HepG2 (cell line): ENCODE results near the gene HRC. TPM values are rescaled to one million over a fixed set of nuclear protein-coding genes. Genes with fewer than 3 reads are reported as not detected.

Experiments used
- FOXA1 ChIP-seq, 2 experiments: fragments of 450-650 bp in 1 of 2; sonication (generic) in 1 of 2; formaldehyde crosslinking in 1 of 2; IDR thresholded peaks; 2 replicates each; pipeline versions ENCODE4 v1.4.0 to v1.6.1; 2016 to 2020; ENCODE audit warnings: missing genetic modification reagents in 1 of 2
- ISX ChIP-seq: sonication (generic); formaldehyde crosslinking; conservative IDR thresholded peaks from 2 replicates; pipeline ENCODE4 v1.5.0; 2020; ENCODE audit warnings: missing genetic modification reagents
- MXD4 ChIP-seq: IDR thresholded peaks from 2 replicates; pipeline ENCODE4 v1.6.1; 2016; ENCODE audit warnings: mild to moderate bottlenecking, missing biosample characterization, missing genetic modification reagents
- NAIF1 ChIP-seq: sonication (generic); formaldehyde crosslinking; IDR thresholded peaks from 2 replicates; pipeline ENCODE4 v1.5.0; 2020; ENCODE audit warnings: mild to moderate bottlenecking, missing genetic modification reagents, borderline replicate concordance
- SNAI1 ChIP-seq: sonication (generic); formaldehyde crosslinking; IDR thresholded peaks from 2 replicates; pipeline ENCODE4 v1.5.0; 2020; ENCODE audit warnings: mild to moderate bottlenecking, missing genetic modification reagents, borderline replicate concordance
- TEAD3 ChIP-seq: optimal IDR thresholded peaks from 2 replicates; pipeline ENCODE3; 2016; ENCODE audit warnings: borderline replicate concordance
- ZBTB7B ChIP-seq: sonication (generic); formaldehyde crosslinking; IDR thresholded peaks from 2 replicates; pipeline ENCODE4 v1.4.0; 2020; ENCODE audit warnings: missing genetic modification reagents
- ZKSCAN5 ChIP-seq: sonication (generic); formaldehyde crosslinking; IDR thresholded peaks from 2 replicates; pipeline ENCODE4 v1.5.1; 2020; ENCODE audit warnings: mild to moderate bottlenecking, missing genetic modification reagents
- ZNF768 ChIP-seq: sonication (generic); formaldehyde crosslinking; IDR thresholded peaks from 2 replicates; pipeline ENCODE4 v1.4.0; 2020; ENCODE audit warnings: missing genetic modification reagents
- polyA plus RNA-seq, 8 experiments: library from polyadenylated mRNA; depleted of rRNA in 3 of 8; stranded (reverse) in 7 of 8; unstranded in 1 of 8; fragments of >200 nt; fragmentation: Illumina TruSeq in 4 of 8; extraction: Trizol in 4 of 8; gene quantifications; 2 replicates each; pipeline versions ENCODE4 v1.2.1 to v1.2.3, GENCODE V29; 2011 to 2016; ENCODE audit warnings: low read depth in 4 of 8, missing spikeins in 1 of 8, mixed read lengths in 1 of 8; ENCODE audit not compliant: insufficient read depth in 1 of 8
- total RNA-seq, 5 experiments: library from RNA; depleted of rRNA; stranded (reverse); fragments of >200 nt; fragmentation: Illumina TruSeq; extraction: Trizol; gene quantifications; 2 replicates each; pipeline ENCODE4 v1.2.3, GENCODE V29; 2016; ENCODE audit warnings: low read depth in 1 of 5
- TF ChIP-seq, protein P1 (sequence below): sonication (generic); formaldehyde crosslinking; IDR thresholded peaks from 2 replicates; pipeline ENCODE4 v1.4.0; 2020; ENCODE audit warnings: missing genetic modification reagents, borderline replicate concordance
- TF ChIP-seq, protein P2 (sequence below): sonication (generic); formaldehyde crosslinking; IDR thresholded peaks from 2 replicates; pipeline ENCODE4 v1.5.0; 2020; ENCODE audit warnings: mild to moderate bottlenecking, missing genetic modification reagents, borderline replicate concordance
- TF ChIP-seq, protein P3 (sequence below): sonication (generic); formaldehyde crosslinking; IDR thresholded peaks from 2 replicates; pipeline ENCODE4 v1.4.0; 2020; ENCODE audit warnings: missing genetic modification reagents
- TF ChIP-seq, protein P4 (sequence below): conservative IDR thresholded peaks from 2 replicates; pipeline ENCODE4 v1.6.1; 2018; ENCODE audit warnings: missing genetic modification reagents
- TF ChIP-seq, protein P5 (sequence below): sonication (generic); formaldehyde crosslinking; IDR thresholded peaks from 2 replicates; pipeline ENCODE4 v1.9.0; 2021; ENCODE audit warnings: missing genetic modification reagents, borderline replicate concordance

The HRC gene
- total and polyA plus RNA-seq, 2 of the 13 experiments (the other 11 are each of a cell fraction or from before 2014, with no cell fraction given) = 3.6 to 15.4 TPM

DNA sequence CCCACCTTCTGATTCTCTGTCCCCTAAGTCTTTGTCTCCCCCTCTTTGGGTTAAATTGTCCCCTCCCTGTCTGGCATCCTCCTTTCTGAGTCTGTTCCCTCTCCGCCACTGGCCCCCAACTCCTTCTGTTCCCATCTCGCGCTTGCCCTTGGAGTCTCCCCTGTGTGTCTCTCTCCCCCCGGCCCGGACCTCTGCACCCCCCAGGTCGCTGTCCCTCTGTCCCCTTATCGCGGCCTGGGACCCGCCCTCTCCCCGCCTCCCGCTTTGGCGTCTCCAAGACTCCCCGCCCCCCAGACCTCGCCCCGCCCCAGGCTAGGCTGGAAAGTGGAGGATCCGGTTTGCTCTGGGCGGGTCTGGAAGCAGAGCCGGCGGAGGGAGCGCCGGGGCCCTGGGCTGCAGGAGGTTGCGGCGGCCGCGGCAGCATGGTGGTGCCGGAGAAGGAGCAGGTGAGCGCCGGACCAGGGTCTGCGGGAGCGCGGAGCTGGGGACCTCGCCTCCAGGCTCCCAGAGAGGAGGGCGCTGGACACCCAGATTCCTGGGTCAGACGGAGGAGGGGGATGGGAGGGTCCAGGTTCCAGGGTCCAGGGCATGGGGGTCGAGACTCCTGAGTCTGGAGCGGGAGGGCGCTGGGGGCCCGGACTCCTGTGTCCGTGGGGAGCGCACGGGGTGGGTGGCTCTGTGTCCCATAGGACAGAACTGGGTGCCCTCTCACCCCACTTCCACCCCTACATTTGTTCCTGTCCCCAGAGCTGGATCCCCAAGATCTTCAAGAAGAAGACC lies 2.4 kb upstream of the HRC start, which contains the start of gene TRPM4 (continued):
- TF ChIP-seq, protein P1, sequence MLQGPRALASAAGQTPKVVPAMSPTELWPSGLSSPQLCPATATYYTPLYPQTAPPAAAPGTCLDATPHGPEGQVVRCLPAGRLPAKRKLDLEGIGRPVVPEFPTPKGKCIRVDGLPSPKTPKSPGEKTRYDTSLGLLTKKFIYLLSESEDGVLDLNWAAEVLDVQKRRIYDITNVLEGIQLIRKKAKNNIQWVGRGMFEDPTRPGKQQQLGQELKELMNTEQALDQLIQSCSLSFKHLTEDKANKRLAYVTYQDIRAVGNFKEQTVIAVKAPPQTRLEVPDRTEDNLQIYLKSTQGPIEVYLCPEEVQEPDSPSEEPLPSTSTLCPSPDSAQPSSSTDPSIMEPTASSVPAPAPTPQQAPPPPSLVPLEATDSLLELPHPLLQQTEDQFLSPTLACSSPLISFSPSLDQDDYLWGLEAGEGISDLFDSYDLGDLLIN (CRISPR knock-in tag) = no peak
- TF ChIP-seq, protein P2, sequence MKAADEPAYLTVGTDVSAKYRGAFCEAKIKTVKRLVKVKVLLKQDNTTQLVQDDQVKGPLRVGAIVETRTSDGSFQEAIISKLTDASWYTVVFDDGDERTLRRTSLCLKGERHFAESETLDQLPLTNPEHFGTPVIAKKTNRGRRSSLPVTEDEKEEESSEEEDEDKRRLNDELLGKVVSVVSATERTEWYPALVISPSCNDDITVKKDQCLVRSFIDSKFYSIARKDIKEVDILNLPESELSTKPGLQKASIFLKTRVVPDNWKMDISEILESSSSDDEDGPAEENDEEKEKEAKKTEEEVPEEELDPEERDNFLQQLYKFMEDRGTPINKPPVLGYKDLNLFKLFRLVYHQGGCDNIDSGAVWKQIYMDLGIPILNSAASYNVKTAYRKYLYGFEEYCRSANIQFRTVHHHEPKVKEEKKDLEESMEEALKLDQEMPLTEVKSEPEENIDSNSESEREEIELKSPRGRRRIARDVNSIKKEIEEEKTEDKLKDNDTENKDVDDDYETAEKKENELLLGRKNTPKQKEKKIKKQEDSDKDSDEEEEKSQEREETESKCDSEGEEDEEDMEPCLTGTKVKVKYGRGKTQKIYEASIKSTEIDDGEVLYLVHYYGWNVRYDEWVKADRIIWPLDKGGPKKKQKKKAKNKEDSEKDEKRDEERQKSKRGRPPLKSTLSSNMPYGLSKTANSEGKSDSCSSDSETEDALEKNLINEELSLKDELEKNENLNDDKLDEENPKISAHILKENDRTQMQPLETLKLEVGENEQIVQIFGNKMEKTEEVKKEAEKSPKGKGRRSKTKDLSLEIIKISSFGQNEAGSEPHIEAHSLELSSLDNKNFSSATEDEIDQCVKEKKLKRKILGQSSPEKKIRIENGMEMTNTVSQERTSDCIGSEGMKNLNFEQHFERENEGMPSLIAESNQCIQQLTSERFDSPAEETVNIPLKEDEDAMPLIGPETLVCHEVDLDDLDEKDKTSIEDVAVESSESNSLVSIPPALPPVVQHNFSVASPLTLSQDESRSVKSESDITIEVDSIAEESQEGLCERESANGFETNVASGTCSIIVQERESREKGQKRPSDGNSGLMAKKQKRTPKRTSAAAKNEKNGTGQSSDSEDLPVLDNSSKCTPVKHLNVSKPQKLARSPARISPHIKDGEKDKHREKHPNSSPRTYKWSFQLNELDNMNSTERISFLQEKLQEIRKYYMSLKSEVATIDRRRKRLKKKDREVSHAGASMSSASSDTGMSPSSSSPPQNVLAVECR (CRISPR knock-in tag) = peak; percentile 71; the same call in 1 of the 2 replicates
- TF ChIP-seq, protein P3, sequence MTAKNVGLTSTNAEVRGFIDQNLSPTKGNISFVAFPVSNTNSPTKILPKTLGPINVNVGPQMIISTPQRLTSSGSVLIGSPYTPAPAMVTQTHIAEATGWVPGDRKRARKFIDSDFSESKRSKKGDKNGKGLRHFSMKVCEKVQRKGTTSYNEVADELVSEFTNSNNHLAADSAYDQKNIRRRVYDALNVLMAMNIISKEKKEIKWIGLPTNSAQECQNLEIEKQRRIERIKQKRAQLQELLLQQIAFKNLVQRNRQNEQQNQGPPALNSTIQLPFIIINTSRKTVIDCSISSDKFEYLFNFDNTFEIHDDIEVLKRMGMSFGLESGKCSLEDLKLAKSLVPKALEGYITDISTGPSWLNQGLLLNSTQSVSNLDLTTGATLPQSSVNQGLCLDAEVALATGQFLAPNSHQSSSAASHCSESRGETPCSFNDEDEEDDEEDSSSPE = 0 out of 2 replicates have a peak, but pooled peaks have one; percentile 37
- TF ChIP-seq ZNF768 = peak; percentile 38; the same call in 1 of the 2 replicates
- TF ChIP-seq ZKSCAN5 (CRISPR knock-in tag) = no peak
- TF ChIP-seq SNAI1 (CRISPR knock-in tag) = no peak
- no peak for TF ChIP-seq ISX
- TF ChIP-seq, protein P4, sequence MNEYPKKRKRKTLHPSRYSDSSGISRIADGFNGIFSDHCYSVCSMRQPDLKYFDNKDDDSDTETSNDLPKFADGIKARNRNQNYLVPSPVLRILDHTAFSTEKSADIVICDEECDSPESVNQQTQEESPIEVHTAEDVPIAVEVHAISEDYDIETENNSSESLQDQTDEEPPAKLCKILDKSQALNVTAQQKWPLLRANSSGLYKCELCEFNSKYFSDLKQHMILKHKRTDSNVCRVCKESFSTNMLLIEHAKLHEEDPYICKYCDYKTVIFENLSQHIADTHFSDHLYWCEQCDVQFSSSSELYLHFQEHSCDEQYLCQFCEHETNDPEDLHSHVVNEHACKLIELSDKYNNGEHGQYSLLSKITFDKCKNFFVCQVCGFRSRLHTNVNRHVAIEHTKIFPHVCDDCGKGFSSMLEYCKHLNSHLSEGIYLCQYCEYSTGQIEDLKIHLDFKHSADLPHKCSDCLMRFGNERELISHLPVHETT (CRISPR knock-in tag) = no peak
- TF ChIP-seq, protein P5, sequence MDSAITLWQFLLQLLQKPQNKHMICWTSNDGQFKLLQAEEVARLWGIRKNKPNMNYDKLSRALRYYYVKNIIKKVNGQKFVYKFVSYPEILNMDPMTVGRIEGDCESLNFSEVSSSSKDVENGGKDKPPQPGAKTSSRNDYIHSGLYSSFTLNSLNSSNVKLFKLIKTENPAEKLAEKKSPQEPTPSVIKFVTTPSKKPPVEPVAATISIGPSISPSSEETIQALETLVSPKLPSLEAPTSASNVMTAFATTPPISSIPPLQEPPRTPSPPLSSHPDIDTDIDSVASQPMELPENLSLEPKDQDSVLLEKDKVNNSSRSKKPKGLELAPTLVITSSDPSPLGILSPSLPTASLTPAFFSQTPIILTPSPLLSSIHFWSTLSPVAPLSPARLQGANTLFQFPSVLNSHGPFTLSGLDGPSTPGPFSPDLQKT (CRISPR knock-in tag) = no peak
- 0 out of 2 replicates have a peak, but pooled peaks have one; percentile 10 for TF ChIP-seq ZBTB7B (CRISPR knock-in tag)
- no peak; the same call in 1 of the 2 replicates for TF ChIP-seq MXD4 (CRISPR knock-in tag)
- no peak for TF ChIP-seq TEAD3
- TF ChIP-seq NAIF1 = no peak
- no peak for TF ChIP-seq FOXA1 (IDR thresholded peaks at IDR 0.05)
- no peak for TF ChIP-seq FOXA1 (CRISPR knock-in tag; IDR thresholded peaks at IDR 0.05)
